ENCODE results near the gene APBA2.

Gene APBA2

DNA sequence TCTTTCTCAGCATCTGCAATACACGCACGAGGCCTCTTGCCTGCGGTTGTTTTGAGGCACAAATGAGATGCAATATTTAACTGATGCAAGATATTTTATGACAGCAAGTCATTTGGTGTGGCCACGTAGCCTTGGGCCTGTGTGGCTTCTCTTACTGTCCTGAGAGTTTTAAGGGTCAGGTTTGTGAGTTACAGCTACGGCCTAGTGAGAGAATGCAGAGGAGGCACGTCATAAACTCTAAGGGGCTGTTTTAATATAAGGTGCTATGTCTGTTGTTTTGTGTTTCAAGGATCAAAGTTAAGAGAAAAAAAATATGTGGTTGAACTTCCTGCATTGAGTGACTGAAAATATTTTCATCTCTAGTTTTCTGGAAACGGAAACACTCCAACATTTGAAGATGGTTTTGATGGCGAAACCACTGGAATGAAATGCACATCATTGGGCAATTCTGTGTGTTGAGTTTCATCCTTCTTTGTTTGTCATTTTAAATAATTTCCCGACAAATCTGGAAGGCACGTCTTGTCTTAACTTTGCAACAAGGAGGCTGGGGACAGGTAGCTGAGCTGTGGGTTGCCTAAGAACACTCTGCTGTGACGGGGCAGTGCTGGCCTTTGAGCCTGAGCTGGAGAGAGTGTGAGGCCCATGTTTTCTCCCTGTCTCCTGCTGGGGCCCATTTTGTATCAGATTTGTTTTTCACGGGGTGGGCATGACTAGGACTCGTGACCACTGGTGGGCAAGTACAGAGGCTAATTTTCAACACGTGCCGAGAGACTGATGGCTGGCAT lies 5.1 kb downstream of the APBA2 start:
- Histone ChIP-seq H3K9me3 (ENCODE audit: control insufficient read depth, insufficient read depth, low read depth, low read length) (no peaks in the 10 kb centered on the region), H3K36me3 (ENCODE audit: control insufficient read depth in 2 of 2, insufficient read depth in 1 of 2, low read length in 2 of 2) (no peaks in the 10 kb centered on the region), H3K4me3 (ENCODE audit: low read depth, low read length) (no peak overlapping the region), H3K27ac (ENCODE audit: extremely low read depth, low read depth, low read length) (no peak overlapping the region), H3K4me1 (ENCODE audit: control insufficient read depth, insufficient read depth, low read length) (no peaks in the 10 kb centered on the region)
- CTCF ChIA-PET, result no interaction called here
- TF ChIP-seq ZNF629 (tag by site-specific recombination; IDR thresholded peaks at IDR 0.05), result no peak
- TF ChIP-seq ZBTB21 (tag by site-specific recombination; IDR thresholded peaks at IDR 0.05), result no peak
- TF ChIP-seq, protein P1, sequence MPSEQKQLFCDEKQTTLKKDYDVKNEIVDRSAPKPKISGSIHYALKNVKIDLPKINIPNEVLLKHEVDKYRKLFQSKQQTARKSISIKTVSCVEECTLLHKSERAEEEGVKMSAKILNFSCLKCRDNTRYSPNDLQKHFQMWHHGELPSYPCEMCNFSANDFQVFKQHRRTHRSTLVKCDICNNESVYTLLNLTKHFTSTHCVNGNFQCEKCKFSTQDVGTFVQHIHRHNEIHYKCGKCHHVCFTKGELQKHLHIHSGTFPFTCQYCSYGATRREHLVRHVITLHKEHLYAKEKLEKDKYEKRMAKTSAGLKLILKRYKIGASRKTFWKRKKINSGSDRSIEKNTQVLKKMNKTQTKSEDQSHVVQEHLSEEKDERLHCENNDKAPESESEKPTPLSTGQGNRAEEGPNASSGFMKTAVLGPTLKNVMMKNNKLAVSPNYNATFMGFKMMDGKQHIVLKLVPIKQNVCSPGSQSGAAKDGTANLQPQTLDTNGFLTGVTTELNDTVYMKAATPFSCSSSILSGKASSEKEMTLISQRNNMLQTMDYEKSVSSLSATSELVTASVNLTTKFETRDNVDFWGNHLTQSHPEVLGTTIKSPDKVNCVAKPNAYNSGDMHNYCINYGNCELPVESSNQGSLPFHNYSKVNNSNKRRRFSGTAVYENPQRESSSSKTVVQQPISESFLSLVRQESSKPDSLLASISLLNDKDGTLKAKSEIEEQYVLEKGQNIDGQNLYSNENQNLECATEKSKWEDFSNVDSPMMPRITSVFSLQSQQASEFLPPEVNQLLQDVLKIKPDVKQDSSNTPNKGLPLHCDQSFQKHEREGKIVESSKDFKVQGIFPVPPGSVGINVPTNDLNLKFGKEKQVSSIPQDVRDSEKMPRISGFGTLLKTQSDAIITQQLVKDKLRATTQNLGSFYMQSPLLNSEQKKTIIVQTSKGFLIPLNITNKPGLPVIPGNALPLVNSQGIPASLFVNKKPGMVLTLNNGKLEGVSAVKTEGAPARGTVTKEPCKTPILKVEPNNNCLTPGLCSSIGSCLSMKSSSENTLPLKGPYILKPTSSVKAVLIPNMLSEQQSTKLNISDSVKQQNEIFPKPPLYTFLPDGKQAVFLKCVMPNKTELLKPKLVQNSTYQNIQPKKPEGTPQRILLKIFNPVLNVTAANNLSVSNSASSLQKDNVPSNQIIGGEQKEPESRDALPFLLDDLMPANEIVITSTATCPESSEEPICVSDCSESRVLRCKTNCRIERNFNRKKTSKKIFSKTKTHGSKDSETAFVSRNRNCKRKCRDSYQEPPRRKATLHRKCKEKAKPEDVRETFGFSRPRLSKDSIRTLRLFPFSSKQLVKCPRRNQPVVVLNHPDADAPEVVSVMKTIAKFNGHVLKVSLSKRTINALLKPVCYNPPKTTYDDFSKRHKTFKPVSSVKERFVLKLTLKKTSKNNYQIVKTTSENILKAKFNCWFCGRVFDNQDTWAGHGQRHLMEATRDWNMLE (tag by site-specific recombination; conservative IDR thresholded peaks at IDR 0.05; ENCODE audit: low read depth), result no peak
- TF ChIP-seq ZNF585B (tag by site-specific recombination; IDR thresholded peaks at IDR 0.05), result no peak
- TF ChIP-seq, protein P2, sequence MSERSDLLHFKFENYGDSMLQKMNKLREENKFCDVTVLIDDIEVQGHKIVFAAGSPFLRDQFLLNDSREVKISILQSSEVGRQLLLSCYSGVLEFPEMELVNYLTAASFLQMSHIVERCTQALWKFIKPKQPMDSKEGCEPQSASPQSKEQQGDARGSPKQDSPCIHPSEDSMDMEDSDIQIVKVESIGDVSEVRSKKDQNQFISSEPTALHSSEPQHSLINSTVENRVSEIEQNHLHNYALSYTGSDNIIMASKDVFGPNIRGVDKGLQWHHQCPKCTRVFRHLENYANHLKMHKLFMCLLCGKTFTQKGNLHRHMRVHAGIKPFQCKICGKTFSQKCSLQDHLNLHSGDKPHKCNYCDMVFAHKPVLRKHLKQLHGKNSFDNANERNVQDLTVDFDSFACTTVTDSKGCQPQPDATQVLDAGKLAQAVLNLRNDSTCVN (tag by site-specific recombination; optimal IDR thresholded peaks at IDR 0.05), result no peak
- TF ChIP-seq ZNF514 (tag by site-specific recombination; IDR thresholded peaks at IDR 0.05), result no peak
- no peak for TF ChIP-seq YY2 (tag by site-specific recombination; IDR thresholded peaks at IDR 0.05)
- TF ChIP-seq RBAK (tag by site-specific recombination; IDR thresholded peaks at IDR 0.05), result no peak
- TF ChIP-seq ZSCAN30 (tag by site-specific recombination; IDR thresholded peaks at IDR 0.05), result no peak
- TF ChIP-seq GLI2 (tag by site-specific recombination; IDR thresholded peaks at IDR 0.05; ENCODE audit: borderline replicate concordance, low read depth), result no peak
- POLR2A ChIA-PET, result interaction anchor here (1.0 kb wide), 1 partner anchor 9 kb away, joined by 4 read pairs; no protein-coding TSS in a partner anchor

DNA sequence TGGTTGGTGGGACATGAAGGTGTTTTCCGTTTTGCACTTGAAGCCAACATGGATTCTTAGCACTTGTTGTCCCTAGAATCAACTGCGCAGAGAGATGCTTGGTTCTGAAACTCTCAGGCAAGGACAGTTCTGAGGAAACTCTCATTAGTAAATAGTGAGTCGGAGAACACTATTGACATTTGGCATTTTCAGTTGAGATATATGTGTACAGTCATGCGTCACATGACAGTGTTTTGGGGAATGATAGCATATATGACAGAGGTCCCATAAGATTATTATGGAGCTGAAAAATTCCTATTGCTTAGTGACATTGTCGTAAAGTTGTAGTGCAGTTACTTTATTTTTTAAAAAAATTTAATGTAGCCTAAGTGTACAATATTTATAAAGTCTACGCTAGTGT lies 5.8 kb downstream of the APBA2 start:
- no peak for TF ChIP-seq ZNF121 (tag by site-specific recombination; IDR thresholded peaks at IDR 0.05)
- TF ChIP-seq GLIS1 (tag by site-specific recombination; IDR thresholded peaks at IDR 0.05), result no peak
- no peak for TF ChIP-seq SP3 (tag by site-specific recombination; IDR thresholded peaks at IDR 0.05)
- no peak for TF ChIP-seq ZNF138 (tag by site-specific recombination; IDR thresholded peaks at IDR 0.05; ENCODE audit: borderline replicate concordance)
- no peak for TF ChIP-seq HOXA7 (CRISPR knock-in tag; IDR thresholded peaks at IDR 0.05; ENCODE audit: borderline replicate concordance)
- ChIA-PET POLR2A (no interaction called here), CTCF (interaction anchor here (1.3 kb wide), 1 partner anchor 11 kb away, joined by 5 read pairs; no protein-coding TSS in a partner anchor)
- H3K27ac ChIP-seq (ENCODE audit: extremely low read depth, low read depth, low read length), result no peak overlapping the region
- no peaks in the 10 kb centered on the region for H3K9me3 ChIP-seq (ENCODE audit: control insufficient read depth, insufficient read depth, low read depth, low read length)
- no peaks in the 10 kb centered on the region for H3K36me3 ChIP-seq (ENCODE audit: control insufficient read depth in 2 of 2, insufficient read depth in 1 of 2, low read length in 2 of 2)
- H3K4me1 ChIP-seq (ENCODE audit: control insufficient read depth, insufficient read depth, low read length), result no peaks in the 10 kb centered on the region
- no peak overlapping the region for H3K4me3 ChIP-seq (ENCODE audit: low read depth, low read length)
